Measurements from ENCODE around the gene CEP152. TPM values are rescaled to one million over a fixed set of nuclear protein-coding genes. Genes with fewer than 3 reads are reported as not detected.

Gene CEP152
- total and polyA plus RNA-seq, 2 of the 13 experiments (the other 11 are each of a cell fraction or from before 2014, with no cell fraction given), result 1.3 to 14.7 TPM

- no peak for TF ChIP-seq HNF1B (CRISPR knock-in tag; IDR thresholded peaks at IDR 0.05)
These were observed 34.3 kb upstream of the CEP152 start (continued) for GRCh38 chr15:48845123-48845522.

- no peak overlapping the region for H3K9ac ChIP-seq (ENCODE audit: insufficient read depth, low read depth, low read length)
- no peaks in the 10 kb centered on the region for H4K20me1 ChIP-seq (ENCODE audit: insufficient read depth, low read length)
- no peaks in the 10 kb centered on the region for H3K4me1 ChIP-seq (ENCODE audit: insufficient read depth, low read length)
- ATAC-seq (no peak), DNase-seq (ENCODE audit: low spot score) (no peak), FAIRE-seq (no peak)
- intact Hi-C loops (cut with micrococcal nuclease; ENCODE audit: unreplicated experiment) (no loop called here), in situ Hi-C loops (cut with HindIII; ENCODE audit: extremely low pct_ligation_motif_present, low pct_unique_long_range_greater_than_20kb) (loop anchor here (25.0 kb wide), 1 partner anchor 480 kb away; no protein-coding TSS in a partner anchor)
- no peak overlapping the region for H3K27ac ChIP-seq (ENCODE audit: extremely low read length, insufficient read depth, low read length)
- ChIA-PET CTCF (ENCODE audit: low intra/inter-chr PET ratio, low total read pairs) (no interaction called here), POLR2A (no interaction called here)
- BruUV-seq (replicated peaks), result no TSS peak
- H2AFZ ChIP-seq (ENCODE audit: low read length), result no peak overlapping the region
- H3K27me3 ChIP-seq (ENCODE audit: control insufficient read depth in 1 of 2, insufficient read depth in 2 of 2, low read length in 2 of 2), result no peaks in the 10 kb centered on the region
- H3K36me3 ChIP-seq (replicated peaks in 1 of 2; ENCODE audit: control insufficient read depth in 1 of 2, insufficient read depth in 2 of 2, low read length in 2 of 2), result no peaks in the 10 kb centered on the region
- TF ChIP-seq U2AF1 (optimal IDR thresholded peaks at IDR 0.05; ENCODE audit: low read depth, low read length) (no peak), ZNF646 (CRISPR knock-in tag; IDR thresholded peaks at IDR 0.05) (no peak), NFIB (CRISPR knock-in tag; IDR thresholded peaks at IDR 0.05; ENCODE audit: borderline replicate concordance) (no peak), MAFK (conservative IDR thresholded peaks at IDR 0.05 in 1 of 2, IDR thresholded peaks at IDR 0.05 in 1 of 2; ENCODE audit: low read length in 2 of 2) (no peak), ZNF503 (CRISPR knock-in tag; IDR thresholded peaks at IDR 0.05) (no peak), ARHGAP35 (CRISPR knock-in tag; IDR thresholded peaks at IDR 0.05; ENCODE audit: borderline replicate concordance) (no peak), ZNF674 (CRISPR knock-in tag; IDR thresholded peaks at IDR 0.05; ENCODE audit: low read depth) (no peak), ZNF879 (CRISPR knock-in tag; IDR thresholded peaks at IDR 0.05) (no peak), ZNF589 (CRISPR knock-in tag; conservative IDR thresholded peaks at IDR 0.05) (no peak)
- no peaks in the 10 kb centered on the region for H3K9me3 ChIP-seq (ENCODE audit: low read length)
- WGBS (ENCODE audit: low lambda C conversion rate), result 26% methylated on average over 6 of the region's 6 CpGs
- H3K4me3 ChIP-seq (replicated peaks in 1 of 3; ENCODE audit: insufficient read depth in 1 of 3, low read depth in 2 of 3, low read length in 3 of 3), result no peak overlapping the region
- H3K79me2 ChIP-seq (ENCODE audit: insufficient read depth, low read length), result no peaks in the 10 kb centered on the region
- H3K4me2 ChIP-seq (ENCODE audit: low read depth, low read length), result no peak overlapping the region
These were observed 31.6 kb upstream of the CEP152 start for GRCh38 chr15:48842501-48842900.
